NCI-H524 (cell line): Measurements from ENCODE around the gene CLCF1.

Source experiments
- DNase-seq, 2 experiments: peaks; one replicate each; lab custom pipeline; 2025; lab: John Stamatoyannopoulos, UW

CLCF1 gene

DNA sequence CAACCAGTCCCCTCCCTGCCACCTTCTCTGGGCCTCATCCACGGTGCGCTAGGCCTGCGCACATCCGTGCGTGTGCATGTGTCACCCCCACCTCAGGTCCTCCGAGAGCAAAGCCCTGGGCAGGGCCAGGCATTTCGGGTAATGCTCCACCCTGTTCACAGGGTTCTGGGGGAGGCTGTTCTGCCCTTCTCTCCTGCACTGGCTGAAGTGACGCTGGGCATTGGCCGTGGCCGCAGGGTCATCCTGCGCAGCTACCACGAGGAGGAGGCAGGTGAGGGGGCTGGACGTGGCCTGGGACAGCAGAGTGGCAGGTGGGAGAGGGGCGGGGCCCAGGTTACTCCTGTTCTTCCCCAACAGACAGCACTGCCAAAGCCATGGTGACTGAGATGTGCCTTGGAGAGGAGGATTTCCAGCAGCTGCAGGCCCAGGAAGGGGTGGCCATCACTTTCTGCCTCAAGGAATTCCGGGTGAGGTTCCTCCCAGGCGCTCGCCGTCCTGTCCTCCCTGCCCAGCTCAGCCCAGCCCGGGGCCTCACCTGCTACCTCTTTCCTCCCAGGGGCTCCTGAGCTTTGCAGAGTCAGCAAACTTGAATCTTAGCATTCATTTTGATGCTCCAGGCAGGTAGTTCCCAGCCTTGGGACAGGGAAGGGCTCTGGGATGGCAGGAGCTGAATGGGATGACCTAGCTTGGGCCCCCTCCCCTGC is 22.3 kb upstream of the CLCF1 start:
- DNase-seq, result no peak

GRCh38 chr11:67393990-67394389 is 20.6 kb upstream of the CLCF1 start:
- no peak for DNase-seq

GRCh38 chr11:67393437-67393836 is 20.0 kb upstream of the CLCF1 start:
- no peak for DNase-seq

DNA sequence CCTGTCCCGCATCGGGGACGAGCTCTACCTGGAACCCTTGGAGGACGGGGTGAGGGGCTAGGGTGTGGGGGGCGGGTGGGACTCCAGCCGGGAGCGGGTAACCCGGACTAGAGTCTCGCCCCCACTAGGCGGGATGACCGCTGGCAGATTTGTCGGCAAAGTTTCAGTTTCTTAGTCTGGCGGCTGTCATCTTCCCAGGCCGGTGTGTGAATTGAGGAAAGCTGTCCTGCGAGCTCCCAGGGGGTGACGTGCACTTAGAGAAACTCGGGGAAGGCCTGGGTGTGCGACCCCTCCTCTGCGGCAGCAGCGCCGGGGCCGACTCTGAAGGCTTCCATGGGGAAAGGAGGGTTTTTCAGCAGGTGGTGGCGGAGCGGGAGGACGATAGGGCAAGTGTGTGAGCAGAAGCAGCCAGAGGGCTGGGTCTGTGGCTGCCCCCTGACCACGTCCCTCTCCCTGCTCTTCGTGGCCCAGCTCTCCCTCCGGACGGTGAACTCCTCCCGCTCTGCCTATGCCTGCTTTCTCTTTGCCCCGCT is 18.9 kb upstream of the CLCF1 start:
- no peak for DNase-seq

GRCh38 chr11:67391304-67392182 is 18.1 kb upstream of the CLCF1 start, which contains the start of gene RAD9A:
TSS of gene RAD9A (plus strand) at chr11:67391986. CDS start at chr11:67392045, 59 bp downstream.
- peak; percentile 88 to 93 for DNase-seq

DNA sequence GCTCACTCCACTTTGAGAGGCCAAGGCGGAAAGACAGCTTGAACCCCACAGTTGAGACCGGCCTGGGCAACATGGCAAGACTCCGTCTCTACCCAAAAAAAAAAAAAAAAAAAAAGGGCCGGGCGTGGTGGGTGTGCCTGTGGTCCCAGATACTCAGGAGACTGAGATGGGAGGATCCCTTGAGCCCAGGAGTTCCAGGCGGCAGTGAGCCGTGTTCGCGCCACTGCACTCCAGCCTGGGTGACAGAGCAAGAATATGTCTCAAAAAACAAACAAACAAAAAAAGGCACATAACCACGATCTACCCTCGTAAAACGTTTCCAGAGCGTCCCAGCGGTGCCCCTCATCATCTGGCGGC is 17.5 kb upstream of the CLCF1 start:
- no peak for DNase-seq

DNA sequence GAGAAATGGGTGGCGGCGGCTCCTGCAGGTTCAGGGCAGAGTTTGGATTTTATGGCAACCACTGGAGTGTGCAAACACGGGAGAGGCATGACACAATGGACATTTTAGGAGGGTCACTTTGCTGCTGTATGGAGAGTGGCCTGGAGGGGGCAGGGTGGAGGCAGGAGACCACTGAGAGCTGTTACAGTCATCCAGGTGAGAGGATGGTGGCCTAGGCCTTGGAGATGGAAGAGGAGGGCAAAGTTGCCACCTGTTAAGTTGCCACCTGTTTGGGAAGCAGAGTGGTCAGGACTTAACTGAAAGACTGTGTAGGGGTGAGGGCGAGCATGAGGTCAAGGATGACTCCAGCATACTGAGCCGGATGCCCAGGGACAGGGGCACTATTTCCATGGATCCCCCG is 16.1 kb upstream of the CLCF1 start:
- DNase-seq, result peak in 1 of 2 experiments; percentile 25

GRCh38 chr11:67387518-67387917 is 14.1 kb upstream of the CLCF1 start:
- no peak for DNase-seq

GRCh38 chr11:67387069-67387468 is 13.7 kb upstream of the CLCF1 start:
- DNase-seq, result no peak

DNA sequence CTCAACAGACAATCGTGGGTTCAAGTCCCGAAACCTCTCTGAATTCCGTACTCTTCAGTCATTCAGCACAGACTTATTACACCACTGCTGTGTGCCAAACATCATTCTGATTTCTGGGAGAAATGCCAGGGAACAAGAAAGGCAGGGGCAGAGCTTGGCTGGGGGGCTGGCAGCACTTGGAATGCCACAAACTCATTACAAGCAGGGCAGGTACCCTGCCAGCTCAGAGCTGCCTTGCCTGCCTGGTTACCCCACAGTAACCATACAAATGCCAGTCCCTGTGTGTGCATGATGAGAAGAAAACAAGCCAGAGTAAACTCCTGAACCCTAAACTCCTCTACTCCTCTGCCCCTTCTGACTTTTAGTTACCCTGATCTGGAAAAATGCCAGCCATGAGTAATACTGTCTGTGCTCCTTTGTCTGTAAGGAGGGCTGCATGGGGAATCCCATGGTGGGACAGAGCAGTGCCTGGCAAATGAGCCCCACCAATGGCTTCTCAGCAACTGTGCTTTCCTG is 11.5 kb upstream of the CLCF1 start:
- no peak for DNase-seq

GRCh38 chr11:67382276-67383136 is 9.1 kb upstream of the CLCF1 start:
- peak; percentile 41 to 66 for DNase-seq

GRCh38 chr11:67381244-67381972 is 8.0 kb upstream of the CLCF1 start:
- DNase-seq, result no peak

- no peak for DNase-seq
Measured at GRCh38 chr11:67379061-67380058, 6.0 kb upstream of the CLCF1 start.

DNA sequence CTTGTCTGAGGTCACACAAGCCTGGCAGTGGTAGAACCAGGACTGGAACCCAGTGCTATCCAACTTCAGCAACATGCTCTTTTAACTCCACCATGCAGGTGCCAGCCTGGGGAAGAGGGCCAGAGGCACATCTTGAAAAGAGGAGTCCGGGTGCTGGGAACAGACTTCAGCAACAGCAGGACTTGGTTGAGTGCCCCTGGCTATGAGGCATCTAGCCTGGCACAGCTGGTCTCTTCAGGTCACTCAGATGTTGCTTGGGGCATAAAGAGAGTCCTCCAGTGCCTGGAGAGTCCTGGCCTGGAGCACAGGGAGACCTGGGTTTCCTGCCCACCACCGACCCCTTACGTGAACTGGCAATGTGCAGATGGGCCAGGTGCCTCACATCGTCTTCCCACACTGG is 5.1 kb upstream of the CLCF1 start:
- DNase-seq, result no peak

GRCh38 chr11:67376873-67377808 is 3.7 kb upstream of the CLCF1 start:
- no peak for DNase-seq

DNA sequence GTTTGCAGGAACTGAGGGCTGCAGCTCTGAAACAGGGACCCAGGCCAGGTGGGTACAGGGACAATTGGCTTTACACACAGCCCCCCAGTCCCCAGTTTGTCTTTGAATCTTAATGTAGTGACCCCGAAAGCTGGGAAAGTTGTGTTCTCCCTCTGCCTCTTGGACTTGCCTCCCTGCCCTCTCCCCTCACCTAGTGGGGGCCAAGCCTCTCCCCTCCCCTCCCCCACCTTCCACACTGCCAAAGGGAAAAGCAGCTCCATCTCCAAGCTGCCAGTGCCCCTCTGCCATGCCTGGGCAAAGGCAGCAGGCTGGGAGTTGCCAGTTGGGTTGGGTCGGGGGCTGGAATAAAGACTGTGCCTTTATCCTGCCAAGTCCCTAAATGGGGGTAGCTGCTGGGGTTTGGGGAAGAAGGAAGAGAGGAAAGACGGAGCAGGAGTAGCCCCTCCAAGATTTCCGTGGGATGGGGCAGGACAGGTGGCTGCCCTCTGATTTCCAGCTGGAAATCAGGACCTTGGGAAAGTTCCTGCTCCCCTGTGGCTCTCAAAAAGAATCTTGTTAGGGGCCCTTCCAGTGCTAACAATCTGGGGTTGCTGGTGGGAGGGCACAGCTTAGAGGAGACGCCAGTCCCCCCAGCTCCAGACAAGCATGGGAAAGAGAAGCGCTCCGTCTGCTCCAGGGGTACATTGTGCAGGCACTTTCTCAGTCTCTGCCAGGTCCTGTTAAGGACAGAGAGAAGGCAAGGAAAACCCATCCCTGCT is 2.8 kb upstream of the CLCF1 start:
- DNase-seq, result no peak

DNA sequence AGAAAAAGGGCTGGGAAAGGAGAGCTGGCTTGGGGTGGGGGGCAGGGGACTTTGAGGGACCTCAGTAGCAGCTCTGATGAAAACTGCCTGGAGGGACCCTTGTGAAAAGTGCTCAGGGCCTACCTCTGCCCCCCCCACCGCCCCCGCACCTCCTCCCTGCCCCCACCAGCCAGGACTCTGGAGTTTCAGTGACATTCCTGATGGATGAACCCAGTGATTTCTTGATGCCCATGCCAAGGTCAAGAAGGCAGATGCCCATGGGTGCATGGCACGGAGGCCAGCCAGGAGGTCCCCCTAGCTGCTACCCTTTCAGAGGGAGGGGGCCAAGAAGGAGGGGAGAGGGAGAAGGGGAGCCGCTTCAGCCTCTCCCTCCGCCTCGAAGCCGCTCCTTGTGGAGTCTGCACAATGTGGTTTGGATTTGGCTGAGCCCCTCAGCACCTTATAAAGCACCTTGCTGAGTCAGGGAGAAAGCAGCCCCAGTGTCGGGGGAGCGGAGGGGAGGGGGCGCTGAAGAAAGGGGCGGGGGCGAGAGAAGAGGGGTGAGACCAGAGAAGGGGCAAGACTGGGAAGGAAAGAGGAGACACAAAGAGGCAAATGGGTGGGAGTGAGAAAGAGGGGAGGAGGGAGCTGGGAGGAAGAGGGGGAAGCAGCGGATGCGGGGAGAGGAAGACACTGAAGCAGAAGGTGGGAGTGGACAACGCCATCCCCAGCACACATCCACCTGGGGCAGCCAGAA is 2.1 kb upstream of the CLCF1 start:
- DNase-seq, result no peak
